H1 (cell line): ENCODE measurements around the gene KTN1. TPM values are rescaled to one million over a fixed set of nuclear protein-coding genes. Genes with fewer than 3 reads are reported as not detected.

Experiments
- CTCF ChIA-PET: fragments of 300-600 bp; sonication (Branson Sonifier 250); formaldehyde crosslinking; loops from one replicate; lab custom pipeline; 2021; ENCODE audit not compliant: partially characterized antibody; lab: Charles Lee
- POLR2A ChIA-PET: fragments of 300-600 bp; sonication (Branson Sonifier 250); formaldehyde crosslinking; loops from one replicate; lab custom pipeline; 2021; ENCODE audit warnings: inconsistent platforms; ENCODE audit not compliant: partially characterized antibody; lab: Charles Lee
- DNase-seq, 2 experiments: peaks; one replicate each; pipeline versions ENCODE4 v3.0.0 to v3.0.0-alpha.2; 2010 to 2022; ENCODE audit warnings: low spot score in 2 of 2, low read depth in 1 of 2, mixed read lengths in 1 of 2
- FAIRE-seq: peaks from 2 replicates; lab custom pipeline; 2011; peaks lifted over from hg19 to GRCh38; lab: Jason Lieb, UNC
- H2AFZ ChIP-seq: 2 replicates; pipeline ENCODE4 v1.8.1; 2012; ENCODE audit warnings: low read length, inconsistent platforms
- H2AK5ac ChIP-seq: 2 replicates; pipeline ENCODE4 v1.6.1; 2013; ENCODE audit warnings: low read depth, low read length
- H2BK120ac ChIP-seq: replicated peaks from 2 replicates; pipeline ENCODE3; 2013; ENCODE audit warnings: low read depth, low read length, inconsistent platforms
- H2BK12ac ChIP-seq: 2 replicates; pipeline ENCODE4 v1.6.1; 2013; ENCODE audit warnings: low read depth, low read length
- H2BK15ac ChIP-seq: 2 replicates; pipeline ENCODE4 v1.6.1; 2013; ENCODE audit warnings: low read length
- H2BK20ac ChIP-seq: 2 replicates; pipeline ENCODE4 v1.6.1; 2013; ENCODE audit warnings: low read length
- H2BK5ac ChIP-seq: 2 replicates; pipeline ENCODE4 v1.6.1; 2013; ENCODE audit warnings: low read depth, low read length
- H3K14ac ChIP-seq: 2 replicates; pipeline ENCODE4 v1.6.1; 2013; ENCODE audit warnings: inconsistent platforms; ENCODE audit not compliant: insufficient read length
- H3K18ac ChIP-seq: 2 replicates; pipeline ENCODE4 v1.6.1; 2013; ENCODE audit warnings: low read length; ENCODE audit errors: extremely low read depth
- H3K23ac ChIP-seq: 2 replicates; pipeline ENCODE4 v1.6.1; 2013; ENCODE audit warnings: inconsistent platforms; ENCODE audit not compliant: insufficient read length
- H3K23me2 ChIP-seq: 2 replicates; pipeline ENCODE4 v1.6.1; 2013; ENCODE audit warnings: low read depth, low read length
- H3K27ac ChIP-seq: 2 replicates; pipeline ENCODE4 v1.6.1; 2011; ENCODE audit warnings: low read depth, low read length, inconsistent platforms
- H3K27me3 ChIP-seq, 4 experiments: replicated peaks in 1 of 4; 1 replicate in 1 of 4; 2 replicates in 3 of 4; pipeline versions ENCODE4 v1.6.1 to v1.8.1; 2011 to 2013; ENCODE audit warnings: low read length in 3 of 4, mild to moderate bottlenecking in 3 of 4, inconsistent platforms in 2 of 4, mixed read lengths in 2 of 4, moderate library complexity in 1 of 4; ENCODE audit not compliant: control insufficient read depth in 3 of 4, insufficient read depth in 3 of 4; ENCODE audit errors: extremely low read depth in 1 of 4
- H3K36me3 ChIP-seq, 4 experiments: 2 replicates each; pipeline versions ENCODE4 v1.6.1 to v1.8.1; 2011 to 2013; ENCODE audit warnings: mild to moderate bottlenecking in 4 of 4, low read length in 3 of 4, moderate library complexity in 2 of 4, control low read depth in 1 of 4, inconsistent platforms in 1 of 4; ENCODE audit not compliant: insufficient read depth in 4 of 4, control insufficient read depth in 2 of 4
- H3K4ac ChIP-seq: replicated peaks from 2 replicates; pipeline ENCODE3; 2013; ENCODE audit warnings: low read length, low read depth, mixed read lengths, inconsistent platforms; ENCODE audit not compliant: insufficient read length
- H3K4me1 ChIP-seq, 4 experiments: replicated peaks in 1 of 4; 1 replicate in 1 of 4; 2 replicates in 3 of 4; pipeline versions ENCODE4 v1.6.1 to v1.8.1; 2011 to 2013; ENCODE audit warnings: low read length in 3 of 4, inconsistent platforms in 2 of 4, mixed read lengths in 1 of 4; ENCODE audit not compliant: insufficient read depth in 4 of 4, control insufficient read depth in 3 of 4
- H3K4me2 ChIP-seq, 2 experiments: 2 replicates each; pipeline versions ENCODE4 v1.6.1 to v1.8.1; 2011 to 2013; ENCODE audit warnings: low read depth in 2 of 2, low read length in 2 of 2, control low read depth in 1 of 2, inconsistent platforms in 1 of 2, mild to moderate bottlenecking in 1 of 2; ENCODE audit not compliant: insufficient read depth in 1 of 2
- H3K4me3 ChIP-seq, 4 experiments: fragments of 200-600, 300-600 bp in 1 of 4; sonication (generic), shearing (Covaris generic), sonication (Bioruptor Twin) in 1 of 4; 2 replicates each; pipeline versions ENCODE4 v1.5.1 to v1.8.1; 2011 to 2016; ENCODE audit warnings: low read length in 4 of 4, low read depth in 3 of 4, control low read depth in 2 of 4, inconsistent platforms in 2 of 4, mild to moderate bottlenecking in 2 of 4, mixed read lengths in 1 of 4, moderate library complexity in 1 of 4; ENCODE audit not compliant: insufficient read depth in 2 of 4; ENCODE audit errors: extremely low read depth in 1 of 4
- H3K56ac ChIP-seq: replicated peaks from 2 replicates; pipeline ENCODE3; 2013; ENCODE audit warnings: low read depth, mild to moderate bottlenecking, mixed read lengths, low read length, inconsistent platforms; ENCODE audit not compliant: insufficient read length
- H3K79me1 ChIP-seq: 2 replicates; pipeline ENCODE4 v1.6.1; 2013; ENCODE audit warnings: low read depth, low read length, control low read depth
- H3K79me2 ChIP-seq, 2 experiments: 2 replicates each; pipeline versions ENCODE4 v1.6.1 to v1.8.1; 2012 to 2013; ENCODE audit warnings: low read length in 2 of 2, mild to moderate bottlenecking in 2 of 2, inconsistent platforms in 1 of 2; ENCODE audit not compliant: insufficient read depth in 2 of 2, control insufficient read depth in 1 of 2
- H3K9ac ChIP-seq, 4 experiments: replicated peaks in 1 of 4; 1 replicate in 1 of 4; 2 replicates in 3 of 4; pipeline versions ENCODE4 v1.6.1 to v1.8.1; 2011 to 2013; ENCODE audit warnings: low read depth in 3 of 4, low read length in 3 of 4, control low read depth in 2 of 4, mild to moderate bottlenecking in 2 of 4, moderate library complexity in 2 of 4, inconsistent platforms in 1 of 4; ENCODE audit errors: extremely low read depth in 1 of 4
- H3K9me3 ChIP-seq, 2 experiments: 2 replicates each; pipeline versions ENCODE4 v1.6.1 to v1.8.1; 2012 to 2013; ENCODE audit warnings: mild to moderate bottlenecking in 2 of 2, moderate library complexity in 2 of 2, control low read depth in 1 of 2, inconsistent platforms in 1 of 2, low read depth in 1 of 2, low read length in 1 of 2, mixed read lengths in 1 of 2; ENCODE audit not compliant: insufficient read depth in 2 of 2
- H4K20me1 ChIP-seq, 2 experiments: replicated peaks in 1 of 2; 2 replicates each; pipeline versions ENCODE3 to v1.8.1; 2011 to 2013; ENCODE audit warnings: inconsistent platforms in 2 of 2, low read length in 2 of 2, mild to moderate bottlenecking in 1 of 2; ENCODE audit not compliant: insufficient read depth in 2 of 2, control insufficient read depth in 1 of 2
- H4K5ac ChIP-seq: 2 replicates; pipeline ENCODE4 v1.6.1; 2013; ENCODE audit warnings: low read length, low read depth, mixed read lengths, inconsistent platforms; ENCODE audit not compliant: insufficient read length
- H4K8ac ChIP-seq: 2 replicates; pipeline ENCODE4 v1.8.0; 2013; ENCODE audit warnings: mild to moderate bottlenecking, moderate library complexity, low read length, inconsistent platforms; ENCODE audit not compliant: insufficient read depth; ENCODE audit errors: extremely low read depth
- H4K91ac ChIP-seq: replicated peaks from 2 replicates; pipeline ENCODE3; 2013; ENCODE audit warnings: low read length, mixed read lengths, inconsistent platforms; ENCODE audit not compliant: insufficient read length
- EP300 ChIP-seq, 2 experiments: IDR thresholded peaks; 1 replicate in 1 of 2; 2 replicates in 1 of 2; pipeline ENCODE4 v1.6.1; 2011 to 2012; ENCODE audit warnings: low read depth in 2 of 2, low read length in 2 of 2, mild to moderate bottlenecking in 2 of 2, borderline replicate concordance in 1 of 2, inconsistent platforms in 1 of 2, moderate library complexity in 1 of 2
- JUND ChIP-seq: IDR thresholded peaks from 2 replicates; pipeline ENCODE4 v1.6.1; 2011; ENCODE audit warnings: mild to moderate bottlenecking, improper control_type of control experiment, low read length
- RFX5 ChIP-seq: IDR thresholded peaks from 2 replicates; pipeline ENCODE4 v1.6.1; 2011; ENCODE audit warnings: low read depth, low read length, improper control_type of control experiment, borderline replicate concordance
- SIN3A ChIP-seq, 2 experiments: IDR thresholded peaks in 1 of 2; conservative IDR thresholded peaks in 1 of 2; 2 replicates each; pipeline ENCODE4 v1.6.1; 2011 to 2012; ENCODE audit warnings: low read length in 2 of 2, improper control_type of control experiment in 1 of 2, low read depth in 1 of 2, mild to moderate bottlenecking in 1 of 2
- SP4 ChIP-seq: IDR thresholded peaks from 2 replicates; pipeline ENCODE4 v1.6.1; 2012; ENCODE audit warnings: low read length, inconsistent platforms
- TEAD4 ChIP-seq: IDR thresholded peaks from 2 replicates; pipeline ENCODE4 v1.6.1; 2012; ENCODE audit warnings: low read depth, low read length, inconsistent platforms, mixed read lengths
- ZNF274 ChIP-seq: IDR thresholded peaks from 2 replicates; pipeline ENCODE4 v1.7.0; 2012; ENCODE audit warnings: low read length, borderline replicate concordance; ENCODE audit errors: extremely low read depth
- WGBS, 2 experiments: shearing (Covaris generic) in 1 of 2; methylation state at CpG; one replicate each; pipeline versions ENCODE4 v1.1.6 to v1.1.7; 2013 to 2015; ENCODE audit warnings: low lambda C conversion rate in 2 of 2, mixed read lengths in 2 of 2, inconsistent platforms in 1 of 2, low coverage in 1 of 2, missing lambda C conversion rate in 1 of 2; ENCODE audit not compliant: insufficient replicate concordance in 2 of 2, insufficient coverage in 1 of 2, insufficient read length in 1 of 2; ENCODE audit errors: extremely low coverage in 1 of 2, missing lambda C conversion rate in 1 of 2; 5-methylcytosine and 5-hydroxymethylcytosine counted together
- polyA plus RNA-seq, 7 experiments: library from polyadenylated mRNA; depleted of rRNA in 3 of 7; stranded (reverse) in 5 of 7; unstranded in 2 of 7; fragments of >200 nt in 5 of 7; fragments of 200-250 nt in 2 of 7; gene quantifications; 1 replicate in 5 of 7; 2 replicates in 1 of 7; 4 replicates in 1 of 7; pipeline versions ENCODE4 v1.2.1 to v1.2.3, GENCODE V29; 2011 to 2013; ENCODE audit warnings: missing spikeins in 2 of 7, mixed read lengths in 2 of 7
- total RNA-seq: library from RNA; stranded (reverse); fragmentation: NEBNext Ultra II Directional; extraction: Animal tissue kit (Norgen Biotek cat#: 25700); gene quantifications from 2 replicates; pipeline ENCODE4 v1.2.1, GENCODE V29; 2021

The KTN1 gene
- total and polyA plus RNA-seq, 2 of the 8 experiments (the other 6 are each of a cell fraction or from before 2014, with no cell fraction given) = 15.4 to 151 TPM

DNA sequence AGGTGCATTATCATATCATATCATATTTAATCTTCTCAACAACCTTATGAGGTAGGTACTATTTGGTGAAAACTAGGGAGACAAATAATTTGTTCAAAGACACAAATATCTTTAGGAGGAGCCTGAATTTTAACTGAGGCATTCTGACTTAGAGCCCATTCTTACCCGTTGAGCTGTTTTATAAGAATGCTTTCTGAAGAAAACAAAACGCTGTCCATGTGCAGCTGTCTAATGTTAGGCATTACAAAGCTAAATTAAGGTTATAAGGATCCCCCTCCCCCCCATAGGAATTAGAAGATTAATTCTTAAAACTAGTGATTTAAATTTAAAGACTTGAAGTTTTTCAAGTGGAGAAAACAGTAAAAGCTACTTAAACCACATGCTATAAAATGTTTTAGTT, 6.4 kb downstream of the KTN1 start:
- H3K9me3 ChIP-seq = no peaks in the 10 kb centered on the region
- DNase-seq (no peak), FAIRE-seq (no peak)
- H3K4me1 ChIP-seq = peaks cover 2 to 9% (median 3%) of the 10 kb centered on the region in 4 experiments; a peak in 4 of 7 replicates
- H3K23ac ChIP-seq = no peak overlapping the region
- H4K8ac ChIP-seq = no peak overlapping the region
- H4K5ac ChIP-seq = no peak overlapping the region
- H3K4me3 ChIP-seq = no peak overlapping the region
- H3K27ac ChIP-seq = no peak overlapping the region
- H2AK5ac ChIP-seq = no peak overlapping the region
- no peak overlapping the region for H2AFZ ChIP-seq
- CTCF ChIA-PET = interaction anchor here (1.3 kb wide), 1 partner anchor 99 kb away, joined by 3 read pairs; no protein-coding TSS in a partner anchor
- H3K18ac ChIP-seq = no peak overlapping the region
- H2BK120ac ChIP-seq = no peak overlapping the region
- no peak overlapping the region for H3K14ac ChIP-seq
- H2BK5ac ChIP-seq = no peak overlapping the region
- POLR2A ChIA-PET = no interaction called here
- no peak overlapping the region for H4K91ac ChIP-seq
- H3K56ac ChIP-seq = no peak overlapping the region
- H2BK12ac ChIP-seq = no peak overlapping the region
- TF ChIP-seq RFX5 (no peak), JUND (no peak), SP4 (no peak), TEAD4 (no peak), ZNF274 (no peak), EP300 (IDR thresholded peaks at IDR 0.05; ENCODE audit: borderline replicate concordance in 1 of 2, low read depth in 2 of 2, low read length in 2 of 2) (no peak), SIN3A (conservative IDR thresholded peaks at IDR 0.05 in 1 of 2, IDR thresholded peaks at IDR 0.05 in 1 of 2; ENCODE audit: low read depth in 1 of 2, low read length in 2 of 2) (no peak)
- H2BK15ac ChIP-seq = no peak overlapping the region
- H3K4me2 ChIP-seq = no peak overlapping the region
- peaks cover 18 to 22% of the 10 kb centered on the region in 2 experiments for H4K20me1 ChIP-seq
- H3K36me3 ChIP-seq = no peaks in the 10 kb centered on the region
- 98% methylated on average over 2 of the region's 2 CpGs; no CpG with 5 or more reads in 1 of the 2 experiments for WGBS, 2 experiments
- H3K79me2 ChIP-seq = peaks cover 27 to 98% of the 10 kb centered on the region in 2 experiments
- H2BK20ac ChIP-seq = no peak overlapping the region
- no peaks in the 10 kb centered on the region for H3K27me3 ChIP-seq
- H3K23me2 ChIP-seq = peaks cover 2% of the 10 kb centered on the region
- no peak overlapping the region for H3K4ac ChIP-seq
- H3K79me1 ChIP-seq = peaks cover 5% of the 10 kb centered on the region
- no peak overlapping the region for H3K9ac ChIP-seq
